Panc1 (cell line): ENCODE data around the gene PTPMT1. TPM values are rescaled to one million over a fixed set of nuclear protein-coding genes. Genes with fewer than 3 reads are reported as not detected.

Experiments used
- ATAC-seq: fragments of 200-7000 bp; cut with Tn5 transposase; 2 replicates; pipeline ENCODE4 v1.9.1; 2020; ENCODE audit warnings: mild to moderate bottlenecking, moderate library complexity
- BruUV-seq: library from RNA; stranded (reverse); fragments of 400-500 nt; replicated peaks from 2 replicates; lab custom pipeline; 2021; lab: Mats Ljungman, UMichigan
- CTCF ChIA-PET: fragments of 300-600 bp; sonication (Branson Sonifier 250); formaldehyde crosslinking; loops from one replicate; lab custom pipeline; 2022; ENCODE audit warnings: antibody characterized with exemption; lab: Charles Lee
- POLR2A ChIA-PET: fragments of 300-600 bp; sonication (Branson Sonifier 250); formaldehyde crosslinking; loops from one replicate; lab custom pipeline; 2022; ENCODE audit warnings: antibody characterized with exemption; lab: Charles Lee
- DNase-seq: peaks from one replicate; pipeline ENCODE4 v3.0.0-alpha.2; 2010; ENCODE audit warnings: low read depth, low spot score
- H3K27ac ChIP-seq: 2 replicates; pipeline ENCODE4 v1.5.1; 2011; ENCODE audit warnings: mild to moderate bottlenecking, low read length, inconsistent platforms
- H3K27me3 ChIP-seq: fragments of 200-500 bp; sonication (Bioruptor generic); 2 replicates; pipeline ENCODE4 v1.6.0; 2014; ENCODE audit warnings: low read length, inconsistent platforms; ENCODE audit not compliant: control insufficient read depth, insufficient read depth
- H3K36me3 ChIP-seq: fragments of 200-500 bp; sonication (Bioruptor generic); 2 replicates; pipeline ENCODE4 v1.5.1; 2014; ENCODE audit warnings: inconsistent platforms, mild to moderate bottlenecking, low read length, moderate library complexity; ENCODE audit not compliant: control insufficient read depth, insufficient read depth
- H3K4me1 ChIP-seq: 2 replicates; pipeline ENCODE4 v1.5.1; 2011; ENCODE audit warnings: inconsistent platforms, mild to moderate bottlenecking, low read length, moderate library complexity; ENCODE audit not compliant: control insufficient read depth, insufficient read depth
- H3K4me3 ChIP-seq, 2 experiments: 2 replicates each; pipeline ENCODE4 v1.5.1; 2011 to 2012; ENCODE audit warnings: low read depth in 2 of 2, low read length in 2 of 2, mild to moderate bottlenecking in 2 of 2, inconsistent platforms in 1 of 2, moderate library complexity in 1 of 2
- H3K9me3 ChIP-seq: fragments of 200-500 bp; sonication (Bioruptor generic); 2 replicates; pipeline ENCODE4 v1.5.1; 2014; ENCODE audit warnings: low read depth, mild to moderate bottlenecking, inconsistent platforms, low read length, moderate library complexity; ENCODE audit not compliant: control insufficient read depth, insufficient read depth
- CTCF ChIP-seq: fragments of 450-650 bp; IDR thresholded peaks from 2 replicates; pipeline ENCODE4 v1.5.1; 2017; ENCODE audit warnings: mild to moderate bottlenecking
- POLR2AphosphoS5 ChIP-seq: IDR thresholded peaks from 2 replicates; pipeline ENCODE4 v1.6.1; 2012; ENCODE audit warnings: mild to moderate bottlenecking, low read depth, low read length, moderate library complexity
- SIN3A ChIP-seq: IDR thresholded peaks from 2 replicates; pipeline ENCODE4 v1.6.1; 2012; ENCODE audit warnings: low read depth, mild to moderate bottlenecking, low read length, moderate library complexity, borderline replicate concordance; ENCODE audit not compliant: insufficient read depth
- TCF7L2 ChIP-seq: IDR thresholded peaks from 2 replicates; pipeline ENCODE4 v1.6.1; 2011; ENCODE audit warnings: mild to moderate bottlenecking, low read depth, low read length, inconsistent platforms
- in situ Hi-C: cut with HindIII; loops from 2 replicates; pipeline ENCODE4 v1.10.0; 2016; ENCODE audit warnings: low sequenced_read_pairs, low pct_unique_long_range_greater_than_20kb
- intact Hi-C: fragments of 100-400 bp; cut with micrococcal nuclease; formaldehyde crosslinking; loops from one replicate; pipeline ENCODE4 v1.10.0; 2022; ENCODE audit not compliant: unreplicated experiment
- total RNA-seq: library from RNA; stranded (reverse); gene quantifications from one replicate; pipeline ENCODE4 v1.2.1, GENCODE V29; 2021; ENCODE audit not compliant: unreplicated experiment
- TF ChIP-seq, protein P1 (sequence below), 2 experiments: IDR thresholded peaks; 2 replicates each; pipeline ENCODE4 v1.6.1; 2011 to 2012; ENCODE audit warnings: low read depth in 2 of 2, control low read depth in 1 of 2, low read length in 1 of 2, mild to moderate bottlenecking in 1 of 2, moderate library complexity in 1 of 2; ENCODE audit not compliant: insufficient read depth in 1 of 2

PTPMT1 gene
- total RNA-seq, 1 experiment from 2014 or later = 81.0 TPM

DNA sequence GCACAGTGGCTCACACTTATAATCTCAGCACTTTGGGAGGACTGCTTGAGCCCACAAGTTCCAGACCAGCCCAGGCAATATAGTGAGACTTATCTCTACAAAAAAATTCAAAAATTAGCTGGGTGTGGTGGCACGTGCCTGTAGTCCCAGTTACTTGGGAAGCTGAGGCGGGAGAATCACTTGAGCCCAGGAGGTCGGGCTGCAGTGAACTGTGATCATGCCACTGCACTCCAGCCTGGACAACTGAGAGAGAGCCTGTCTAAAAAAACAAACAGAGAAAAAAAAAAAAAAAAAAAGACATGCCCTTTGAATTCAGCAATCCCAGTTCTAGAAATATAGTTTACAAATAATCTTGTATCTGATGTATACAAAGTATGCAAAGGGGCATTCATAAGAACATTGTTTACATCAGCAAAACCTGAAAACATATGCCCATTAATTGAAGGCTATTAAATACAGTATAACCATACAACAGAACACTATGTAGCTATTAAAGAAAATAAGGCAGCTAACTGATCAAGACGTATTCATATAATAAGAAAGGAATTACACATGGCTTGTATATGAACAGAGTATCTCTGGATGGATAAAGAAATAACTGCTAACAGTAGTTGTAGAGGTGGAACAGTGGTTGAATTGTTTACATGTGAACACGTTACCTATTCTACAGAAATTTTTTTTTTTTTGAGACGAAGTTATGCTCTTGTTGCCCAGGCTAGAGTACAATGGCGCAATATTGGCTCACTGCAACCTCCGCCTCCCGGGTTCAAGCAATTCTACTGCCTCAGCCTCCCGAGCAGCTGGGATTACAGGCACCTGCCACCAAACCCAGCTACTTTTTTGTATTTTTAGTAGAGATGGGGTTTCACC lies 48.2 kb upstream of the PTPMT1 start:
- CTCF ChIA-PET = no interaction called here
- TF ChIP-seq TCF7L2 (no peak), CTCF (no peak), POLR2AphosphoS5 (no peak), SIN3A (no peak)
- TF ChIP-seq, protein P1, sequence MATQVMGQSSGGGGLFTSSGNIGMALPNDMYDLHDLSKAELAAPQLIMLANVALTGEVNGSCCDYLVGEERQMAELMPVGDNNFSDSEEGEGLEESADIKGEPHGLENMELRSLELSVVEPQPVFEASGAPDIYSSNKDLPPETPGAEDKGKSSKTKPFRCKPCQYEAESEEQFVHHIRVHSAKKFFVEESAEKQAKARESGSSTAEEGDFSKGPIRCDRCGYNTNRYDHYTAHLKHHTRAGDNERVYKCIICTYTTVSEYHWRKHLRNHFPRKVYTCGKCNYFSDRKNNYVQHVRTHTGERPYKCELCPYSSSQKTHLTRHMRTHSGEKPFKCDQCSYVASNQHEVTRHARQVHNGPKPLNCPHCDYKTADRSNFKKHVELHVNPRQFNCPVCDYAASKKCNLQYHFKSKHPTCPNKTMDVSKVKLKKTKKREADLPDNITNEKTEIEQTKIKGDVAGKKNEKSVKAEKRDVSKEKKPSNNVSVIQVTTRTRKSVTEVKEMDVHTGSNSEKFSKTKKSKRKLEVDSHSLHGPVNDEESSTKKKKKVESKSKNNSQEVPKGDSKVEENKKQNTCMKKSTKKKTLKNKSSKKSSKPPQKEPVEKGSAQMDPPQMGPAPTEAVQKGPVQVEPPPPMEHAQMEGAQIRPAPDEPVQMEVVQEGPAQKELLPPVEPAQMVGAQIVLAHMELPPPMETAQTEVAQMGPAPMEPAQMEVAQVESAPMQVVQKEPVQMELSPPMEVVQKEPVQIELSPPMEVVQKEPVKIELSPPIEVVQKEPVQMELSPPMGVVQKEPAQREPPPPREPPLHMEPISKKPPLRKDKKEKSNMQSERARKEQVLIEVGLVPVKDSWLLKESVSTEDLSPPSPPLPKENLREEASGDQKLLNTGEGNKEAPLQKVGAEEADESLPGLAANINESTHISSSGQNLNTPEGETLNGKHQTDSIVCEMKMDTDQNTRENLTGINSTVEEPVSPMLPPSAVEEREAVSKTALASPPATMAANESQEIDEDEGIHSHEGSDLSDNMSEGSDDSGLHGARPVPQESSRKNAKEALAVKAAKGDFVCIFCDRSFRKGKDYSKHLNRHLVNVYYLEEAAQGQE (IDR thresholded peaks at IDR 0.05; ENCODE audit: insufficient read depth in 1 of 2, low read depth in 2 of 2, low read length in 1 of 2) = no peak
- H3K27ac ChIP-seq = no peak overlapping the region

GRCh38 chr11:47518212-47518964 lies 47.0 kb upstream of the PTPMT1 start:
- Histone ChIP-seq H3K27me3 (no peaks in the 10 kb centered on the region), H3K4me1 (peaks cover 49% of the 10 kb centered on the region), H3K36me3 (no peaks in the 10 kb centered on the region), H3K9me3 (no peaks in the 10 kb centered on the region), H3K4me3 (no peak overlapping the region), H3K27ac (no peak overlapping the region)
- ATAC-seq (no peak), DNase-seq (no peak)
- intact Hi-C loops (no loop called here), in situ Hi-C loops (no loop called here)
- BruUV-seq = TSS peak; percentile 25
- TF ChIP-seq POLR2AphosphoS5 (no peak), TCF7L2 (no peak), CTCF (no peak), SIN3A (no peak)
- TF ChIP-seq, protein P1 (IDR thresholded peaks at IDR 0.05; ENCODE audit: insufficient read depth in 1 of 2, low read depth in 2 of 2, low read length in 1 of 2) = no peak
- ChIA-PET CTCF (no interaction called here), POLR2A (no interaction called here)

More for the DNA sequence above, 48.2 kb upstream of the PTPMT1 start:
- no TSS peak for BruUV-seq
- H3K27me3 ChIP-seq = no peaks in the 10 kb centered on the region
- no peaks in the 10 kb centered on the region for H3K36me3 ChIP-seq
- peaks cover 52% of the 10 kb centered on the region for H3K4me1 ChIP-seq
- ATAC-seq (no peak), DNase-seq (no peak)
- intact Hi-C loops (no loop called here), in situ Hi-C loops (no loop called here)
- H3K4me3 ChIP-seq = no peak overlapping the region
- no peaks in the 10 kb centered on the region for H3K9me3 ChIP-seq
- POLR2A ChIA-PET = no interaction called here
